Measurements from ENCODE around the gene DSCAM. TPM values are rescaled to one million over a fixed set of nuclear protein-coding genes. Genes with fewer than 3 reads are reported as not detected.

Gene DSCAM
- polyA plus RNA-seq, 1 experiment, result not detected

DNA sequence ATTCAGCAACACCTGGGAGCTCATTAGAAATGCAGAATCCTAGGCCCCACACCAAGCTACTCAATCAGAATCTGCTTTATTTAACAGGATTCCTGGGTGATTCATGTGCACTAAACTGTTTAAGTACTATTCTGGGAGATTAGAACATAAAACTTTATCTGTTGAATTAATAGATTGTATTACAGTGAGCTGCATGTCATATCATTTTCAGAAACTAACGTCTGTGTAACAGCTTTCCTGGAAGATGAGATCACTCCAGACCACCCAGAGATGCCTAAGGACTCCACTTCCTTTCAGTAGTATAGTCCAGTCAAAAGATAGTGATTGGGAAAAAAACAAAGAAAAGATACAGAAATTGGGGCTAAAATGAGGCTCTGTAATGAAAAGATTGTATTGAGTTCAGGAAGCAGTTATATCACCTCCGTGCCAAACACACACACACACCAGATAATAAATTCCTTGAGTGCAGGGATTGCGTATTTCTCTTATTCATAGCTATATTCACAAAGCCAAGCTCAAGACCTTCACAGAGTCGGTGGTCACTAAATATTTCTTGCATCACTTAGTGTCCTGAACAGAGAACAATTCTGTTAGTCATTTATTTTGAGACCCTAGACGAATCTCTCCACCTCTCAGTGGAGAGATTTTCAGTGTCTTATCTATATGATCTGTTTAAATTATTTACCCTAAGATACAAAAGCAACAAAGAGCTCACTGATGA is 178.2 kb downstream of the DSCAM start:
- Histone ChIP-seq H3K27ac (ENCODE audit: low read depth, low read length) (no peak overlapping the region), H3K4me3 (ENCODE audit: low read depth, low read length) (no peak overlapping the region), H3K9me3 (ENCODE audit: control insufficient read depth, insufficient read depth, low read length) (peaks cover 36% of the 10 kb centered on the region), H3K27me3 (ENCODE audit: control insufficient read depth, insufficient read depth, low read length) (no peaks in the 10 kb centered on the region)
- no peak for DNase-seq (ENCODE audit: low read depth, low spot score)
- TF ChIP-seq, protein P1, sequence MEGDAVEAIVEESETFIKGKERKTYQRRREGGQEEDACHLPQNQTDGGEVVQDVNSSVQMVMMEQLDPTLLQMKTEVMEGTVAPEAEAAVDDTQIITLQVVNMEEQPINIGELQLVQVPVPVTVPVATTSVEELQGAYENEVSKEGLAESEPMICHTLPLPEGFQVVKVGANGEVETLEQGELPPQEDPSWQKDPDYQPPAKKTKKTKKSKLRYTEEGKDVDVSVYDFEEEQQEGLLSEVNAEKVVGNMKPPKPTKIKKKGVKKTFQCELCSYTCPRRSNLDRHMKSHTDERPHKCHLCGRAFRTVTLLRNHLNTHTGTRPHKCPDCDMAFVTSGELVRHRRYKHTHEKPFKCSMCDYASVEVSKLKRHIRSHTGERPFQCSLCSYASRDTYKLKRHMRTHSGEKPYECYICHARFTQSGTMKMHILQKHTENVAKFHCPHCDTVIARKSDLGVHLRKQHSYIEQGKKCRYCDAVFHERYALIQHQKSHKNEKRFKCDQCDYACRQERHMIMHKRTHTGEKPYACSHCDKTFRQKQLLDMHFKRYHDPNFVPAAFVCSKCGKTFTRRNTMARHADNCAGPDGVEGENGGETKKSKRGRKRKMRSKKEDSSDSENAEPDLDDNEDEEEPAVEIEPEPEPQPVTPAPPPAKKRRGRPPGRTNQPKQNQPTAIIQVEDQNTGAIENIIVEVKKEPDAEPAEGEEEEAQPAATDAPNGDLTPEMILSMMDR (IDR thresholded peaks at IDR 0.05; ENCODE audit: low read depth, low read length), result no peak
- ChIA-PET POLR2A (no interaction called here), CTCF (no interaction called here)

DNA sequence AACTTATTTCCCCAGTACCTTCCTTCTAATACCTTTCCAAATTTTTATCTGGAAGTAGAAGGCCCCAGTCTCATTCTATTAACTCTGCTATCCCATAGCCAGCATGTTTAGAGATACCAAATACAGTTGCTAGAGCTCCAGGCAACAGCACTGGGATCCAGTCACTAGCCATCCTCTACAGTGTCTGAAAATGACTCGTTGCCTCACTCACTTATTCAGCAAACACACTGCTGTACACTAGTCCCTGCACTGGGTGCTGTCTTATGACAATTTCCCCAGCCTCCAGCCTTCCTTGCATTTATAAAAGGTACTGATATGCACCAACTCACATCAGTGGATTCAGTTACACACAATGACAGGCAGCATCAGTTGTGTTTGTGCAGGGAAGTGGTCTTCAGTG is 179.0 kb downstream of the DSCAM start:
- CTCF ChIA-PET, result no interaction called here
- Histone ChIP-seq H3K27ac (ENCODE audit: low read depth, low read length) (no peak overlapping the region), H3K4me3 (ENCODE audit: low read depth, low read length) (no peak overlapping the region), H3K27me3 (ENCODE audit: control insufficient read depth, insufficient read depth, low read length) (no peaks in the 10 kb centered on the region), H3K9me3 (ENCODE audit: control insufficient read depth, insufficient read depth, low read length) (peaks cover 41% of the 10 kb centered on the region)
- POLR2A ChIA-PET, result no interaction called here
- no peak for DNase-seq (ENCODE audit: low read depth, low spot score)
- TF ChIP-seq, protein P1 (IDR thresholded peaks at IDR 0.05; ENCODE audit: low read depth, low read length), result no peak

DNA sequence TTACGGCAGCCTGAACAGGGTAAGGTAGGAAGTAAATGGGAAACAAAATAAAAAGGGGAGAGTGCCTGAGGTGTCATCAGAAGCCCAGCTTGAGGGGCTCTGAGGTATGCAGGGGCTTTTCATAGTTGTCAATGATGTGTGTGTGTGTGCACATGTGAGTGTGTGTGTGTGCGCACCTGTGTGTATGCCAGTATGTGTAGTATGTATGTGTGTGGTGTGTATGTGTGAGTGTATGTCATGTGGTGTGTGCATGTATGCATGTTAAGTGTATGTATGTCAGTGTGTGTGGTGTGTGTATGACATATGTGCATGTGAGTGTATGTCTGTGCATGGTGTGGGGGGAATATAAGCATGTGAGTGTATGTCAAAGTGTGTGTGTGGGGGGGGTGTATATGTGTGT is 184.1 kb downstream of the DSCAM start:
- DNase-seq (ENCODE audit: low read depth, low spot score), result no peak
- POLR2A ChIA-PET, result no interaction called here
- Histone ChIP-seq H3K9me3 (ENCODE audit: control insufficient read depth, insufficient read depth, low read length) (peaks cover 37% of the 10 kb centered on the region), H3K27ac (ENCODE audit: low read depth, low read length) (no peak overlapping the region), H3K4me3 (ENCODE audit: low read depth, low read length) (no peak overlapping the region), H3K27me3 (ENCODE audit: control insufficient read depth, insufficient read depth, low read length) (no peaks in the 10 kb centered on the region)
- TF ChIP-seq, protein P1 (IDR thresholded peaks at IDR 0.05; ENCODE audit: low read depth, low read length), result no peak
- CTCF ChIA-PET, result no interaction called here

DNA sequence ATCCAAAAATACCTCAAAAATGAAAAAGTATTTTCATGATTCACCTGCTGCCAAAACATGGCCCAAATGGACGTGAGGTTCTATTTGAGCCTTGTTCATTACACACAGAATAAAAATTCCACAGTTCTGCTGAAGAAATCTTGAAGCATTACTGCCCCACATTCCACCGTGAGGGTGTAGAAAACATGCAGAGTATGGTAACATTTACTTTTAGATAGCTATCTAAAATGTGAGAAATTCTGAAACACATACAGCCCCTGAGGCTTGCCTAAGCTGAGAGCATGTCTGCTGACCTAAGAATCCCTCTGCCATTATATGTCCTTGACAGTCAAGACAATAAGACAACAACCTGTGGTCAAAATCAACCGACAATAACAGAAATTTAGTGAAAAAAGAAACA is 186.5 kb downstream of the DSCAM start:
- Histone ChIP-seq H3K9me3 (ENCODE audit: control insufficient read depth, insufficient read depth, low read length) (peaks cover 29% of the 10 kb centered on the region), H3K4me3 (ENCODE audit: low read depth, low read length) (no peak overlapping the region), H3K27ac (ENCODE audit: low read depth, low read length) (no peak overlapping the region), H3K27me3 (ENCODE audit: control insufficient read depth, insufficient read depth, low read length) (no peaks in the 10 kb centered on the region)
- CTCF ChIA-PET, result no interaction called here
- no peak for DNase-seq (ENCODE audit: low read depth, low spot score)
- TF ChIP-seq, protein P1 (IDR thresholded peaks at IDR 0.05; ENCODE audit: low read depth, low read length), result no peak
- POLR2A ChIA-PET, result no interaction called here

DNA sequence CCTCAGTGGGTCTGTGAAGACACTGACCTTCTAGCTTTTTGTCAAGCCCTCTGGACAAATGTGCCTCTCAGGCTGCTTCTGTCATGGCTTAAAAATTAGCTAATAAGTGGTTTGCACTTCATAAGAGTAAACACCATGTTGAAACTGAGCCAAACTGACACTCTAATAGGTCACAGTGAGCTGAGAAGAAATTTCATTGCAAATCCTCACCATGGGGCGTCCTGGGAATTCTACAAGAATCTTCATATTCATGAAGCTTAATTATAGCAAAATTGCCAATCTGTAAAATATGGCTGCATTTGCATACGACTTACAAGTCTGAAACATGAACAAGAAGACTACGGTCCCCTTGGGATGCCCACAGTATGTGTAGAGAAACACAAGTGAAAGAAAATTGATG is 188.6 kb downstream of the DSCAM start:
- TF ChIP-seq, protein P1 (IDR thresholded peaks at IDR 0.05; ENCODE audit: low read depth, low read length), result no peak
- no peak for DNase-seq (ENCODE audit: low read depth, low spot score)
- Histone ChIP-seq H3K9me3 (ENCODE audit: control insufficient read depth, insufficient read depth, low read length) (peaks cover 23% of the 10 kb centered on the region), H3K4me3 (ENCODE audit: low read depth, low read length) (no peak overlapping the region), H3K27me3 (ENCODE audit: control insufficient read depth, insufficient read depth, low read length) (no peaks in the 10 kb centered on the region), H3K27ac (ENCODE audit: low read depth, low read length) (no peak overlapping the region)
- ChIA-PET CTCF (no interaction called here), POLR2A (no interaction called here)
